HEK293T (cell line): Measurements from ENCODE around the gene RASA3.

ENCODE experiments used
- BHLHE40 ChIP-seq: fragments of 450-650 bp; IDR thresholded peaks from 2 replicates; pipeline ENCODE4 v1.6.1; 2016; ENCODE audit warnings: mild to moderate bottlenecking, moderate library complexity, borderline replicate concordance
- ELF4 ChIP-seq: fragments of 450-650 bp; IDR thresholded peaks from 2 replicates; pipeline ENCODE4 v1.6.1; 2017; ENCODE audit warnings: antibody characterized with exemption
- FOXA1 ChIP-seq: fragments of 450-650 bp; IDR thresholded peaks from 2 replicates; pipeline ENCODE4 v1.6.1; 2016; ENCODE audit warnings: mild to moderate bottlenecking
- FOXK2 ChIP-seq: fragments of 450-650 bp; IDR thresholded peaks from 2 replicates; pipeline ENCODE4 v1.6.1; 2016; ENCODE audit warnings: mild to moderate bottlenecking
- FOXM1 ChIP-seq: fragments of 450-650 bp; IDR thresholded peaks from 2 replicates; pipeline ENCODE4 v1.6.1; 2017; ENCODE audit warnings: mild to moderate bottlenecking, borderline replicate concordance
- HDGF ChIP-seq: fragments of 450-650 bp; IDR thresholded peaks from 2 replicates; pipeline ENCODE4 v1.6.1; 2017; ENCODE audit warnings: antibody characterized with exemption, borderline replicate concordance
- LEF1 ChIP-seq: fragments of 450-650 bp; IDR thresholded peaks from 2 replicates; pipeline ENCODE4 v1.6.1; 2017; ENCODE audit warnings: mild to moderate bottlenecking, borderline replicate concordance
- NFRKB ChIP-seq: fragments of 450-650 bp; IDR thresholded peaks from 2 replicates; pipeline ENCODE4 v1.6.1; 2016; ENCODE audit warnings: mild to moderate bottlenecking, moderate library complexity
- SP1 ChIP-seq: fragments of 450-650 bp; IDR thresholded peaks from 2 replicates; pipeline ENCODE4 v1.6.1; 2017
- SUZ12 ChIP-seq: fragments of 450-650 bp; IDR thresholded peaks from 2 replicates; pipeline ENCODE4 v1.6.1; 2016; ENCODE audit warnings: mild to moderate bottlenecking
- TARDBP ChIP-seq: fragments of 450-650 bp; IDR thresholded peaks from 2 replicates; pipeline ENCODE4 v1.6.1; 2016
- ZNF384 ChIP-seq: fragments of 450-650 bp; IDR thresholded peaks from 2 replicates; pipeline ENCODE4 v1.6.1; 2016

GRCh38 chr13:114140906-114141250 is 8.5 kb upstream of the RASA3 start:
- TF ChIP-seq HDGF (no peak), ELF4 (no peak), SUZ12 (no peak), NFRKB (no peak), TARDBP (no peak), FOXM1 (no peak), SP1 (no peak), FOXK2 (no peak), BHLHE40 (no peak), ZNF384 (no peak), LEF1 (no peak), FOXA1 (no peak)
